ENCODE measurements around the gene CHRNA3.
"Not testable (repeated sequence)": the region's sequence is repeated elsewhere in the genome, so short reads cannot be mapped to it uniquely, and the experiment has no call there.

CHRNA3 gene

GRCh38 chr15:78617076-78617475, 3.7 kb downstream of the CHRNA3 start:
- Histone ChIP-seq H3K4me3 (ENCODE audit: low read depth, low read length) (no peak overlapping the region), H2AFZ (ENCODE audit: low read length, unreplicated experiment) (no peak overlapping the region), H3K27ac (ENCODE audit: low read depth, low read length) (no peak overlapping the region), H3K79me2 (ENCODE audit: control insufficient read depth, insufficient read depth, low read length, unreplicated experiment) (no peaks in the 10 kb centered on the region), H3K36me3 (ENCODE audit: insufficient read depth, low read length) (no peaks in the 10 kb centered on the region), H3K4me1 (ENCODE audit: control insufficient read depth, insufficient read depth, low read length, unreplicated experiment) (peaks cover 14% of the 10 kb centered on the region), H3K27me3 (ENCODE audit: insufficient read depth, low read length) (peaks cover 33% of the 10 kb centered on the region)

- Histone ChIP-seq H3K79me2 (ENCODE audit: control insufficient read depth, insufficient read depth, low read length, unreplicated experiment) (no peaks in the 10 kb centered on the region), H3K27ac (ENCODE audit: low read depth, low read length) (no peak overlapping the region), H3K27me3 (ENCODE audit: insufficient read depth, low read length) (peaks cover 27% of the 10 kb centered on the region), H3K36me3 (ENCODE audit: insufficient read depth, low read length) (no peaks in the 10 kb centered on the region), H3K4me1 (ENCODE audit: control insufficient read depth, insufficient read depth, low read length, unreplicated experiment) (peaks cover 14% of the 10 kb centered on the region), H2AFZ (ENCODE audit: low read length, unreplicated experiment) (no peak overlapping the region), H3K4me3 (ENCODE audit: low read depth, low read length) (no peak overlapping the region)
Observed at GRCh38 chr15:78616506-78616905, 4.3 kb downstream of the CHRNA3 start.

- H3K4me1 ChIP-seq (ENCODE audit: control insufficient read depth, insufficient read depth, low read length, unreplicated experiment) = peaks cover 14% of the 10 kb centered on the region
- H3K4me3 ChIP-seq (ENCODE audit: low read depth, low read length) = no peak overlapping the region
- H3K27ac ChIP-seq (ENCODE audit: low read depth, low read length) = no peak overlapping the region
- H3K27me3 ChIP-seq (ENCODE audit: insufficient read depth, low read length) = peaks cover 14% of the 10 kb centered on the region
- H2AFZ ChIP-seq (ENCODE audit: low read length, unreplicated experiment) = no peak overlapping the region
- H3K36me3 ChIP-seq (ENCODE audit: insufficient read depth, low read length) = no peaks in the 10 kb centered on the region
- H3K79me2 ChIP-seq (ENCODE audit: control insufficient read depth, insufficient read depth, low read length, unreplicated experiment) = no peaks in the 10 kb centered on the region
Observed at GRCh38 chr15:78615151-78615589, 5.6 kb downstream of the CHRNA3 start.

- H2AFZ ChIP-seq (ENCODE audit: low read length, unreplicated experiment) = no peak overlapping the region
- no peak overlapping the region for H3K4me3 ChIP-seq (ENCODE audit: low read depth, low read length)
- no peaks in the 10 kb centered on the region for H3K79me2 ChIP-seq (ENCODE audit: control insufficient read depth, insufficient read depth, low read length, unreplicated experiment)
- H3K36me3 ChIP-seq (ENCODE audit: insufficient read depth, low read length) = no peaks in the 10 kb centered on the region
- H3K27me3 ChIP-seq (ENCODE audit: insufficient read depth, low read length) = peaks cover 2% of the 10 kb centered on the region
- no peak overlapping the region for H3K27ac ChIP-seq (ENCODE audit: low read depth, low read length)
- peaks cover 14% of the 10 kb centered on the region for H3K4me1 ChIP-seq (ENCODE audit: control insufficient read depth, insufficient read depth, low read length, unreplicated experiment)
Observed at GRCh38 chr15:78614021-78614420, 6.8 kb downstream of the CHRNA3 start.

- not testable (repeated sequence) for H2AFZ ChIP-seq (ENCODE audit: low read length, unreplicated experiment); H3K27ac ChIP-seq (ENCODE audit: low read depth, low read length); H3K4me1 ChIP-seq (ENCODE audit: control insufficient read depth, insufficient read depth, low read length, unreplicated experiment); H3K36me3 ChIP-seq (ENCODE audit: insufficient read depth, low read length); H3K4me3 ChIP-seq (ENCODE audit: low read depth, low read length); H3K79me2 ChIP-seq (ENCODE audit: control insufficient read depth, insufficient read depth, low read length, unreplicated experiment)
- H3K27me3 ChIP-seq (ENCODE audit: insufficient read depth, low read length) = peaks cover 13% of the 10 kb centered on the region
Observed at GRCh38 chr15:78609551-78609950, 11.2 kb downstream of the CHRNA3 start.

GRCh38 chr15:78605680-78606079, 15.1 kb downstream of the CHRNA3 start:
- H3K79me2 ChIP-seq (ENCODE audit: control insufficient read depth, insufficient read depth, low read length, unreplicated experiment) = no peaks in the 10 kb centered on the region
- H3K4me1 ChIP-seq (ENCODE audit: control insufficient read depth, insufficient read depth, low read length, unreplicated experiment) = no peaks in the 10 kb centered on the region
- no peak overlapping the region for H2AFZ ChIP-seq (ENCODE audit: low read length, unreplicated experiment)
- H3K27ac ChIP-seq (ENCODE audit: low read depth, low read length) = no peak overlapping the region
- peaks cover 25% of the 10 kb centered on the region for H3K27me3 ChIP-seq (ENCODE audit: insufficient read depth, low read length)
- H3K36me3 ChIP-seq (ENCODE audit: insufficient read depth, low read length) = no peaks in the 10 kb centered on the region
- H3K4me3 ChIP-seq (ENCODE audit: low read depth, low read length) = no peak overlapping the region

GRCh38 chr15:78605201-78605600, 15.6 kb downstream of the CHRNA3 start:
- H3K4me3 ChIP-seq (ENCODE audit: low read depth, low read length) = no peak overlapping the region
- H3K79me2 ChIP-seq (ENCODE audit: control insufficient read depth, insufficient read depth, low read length, unreplicated experiment) = no peaks in the 10 kb centered on the region
- H3K27me3 ChIP-seq (ENCODE audit: insufficient read depth, low read length) = peaks cover 25% of the 10 kb centered on the region
- no peaks in the 10 kb centered on the region for H3K4me1 ChIP-seq (ENCODE audit: control insufficient read depth, insufficient read depth, low read length, unreplicated experiment)
- H2AFZ ChIP-seq (ENCODE audit: low read length, unreplicated experiment) = no peak overlapping the region
- H3K27ac ChIP-seq (ENCODE audit: low read depth, low read length) = no peak overlapping the region
- no peaks in the 10 kb centered on the region for H3K36me3 ChIP-seq (ENCODE audit: insufficient read depth, low read length)

GRCh38 chr15:78604420-78604819, 16.4 kb downstream of the CHRNA3 start:
- no peak overlapping the region for H2AFZ ChIP-seq (ENCODE audit: low read length, unreplicated experiment)
- H3K79me2 ChIP-seq (ENCODE audit: control insufficient read depth, insufficient read depth, low read length, unreplicated experiment) = no peaks in the 10 kb centered on the region
- no peak overlapping the region for H3K27ac ChIP-seq (ENCODE audit: low read depth, low read length)
- peaks cover 25% of the 10 kb centered on the region for H3K27me3 ChIP-seq (ENCODE audit: insufficient read depth, low read length)
- no peaks in the 10 kb centered on the region for H3K36me3 ChIP-seq (ENCODE audit: insufficient read depth, low read length)
- H3K4me3 ChIP-seq (ENCODE audit: low read depth, low read length) = no peak overlapping the region
- H3K4me1 ChIP-seq (ENCODE audit: control insufficient read depth, insufficient read depth, low read length, unreplicated experiment) = no peaks in the 10 kb centered on the region

GRCh38 chr15:78603467-78603866, 17.3 kb downstream of the CHRNA3 start:
- Histone ChIP-seq H3K27me3 (ENCODE audit: insufficient read depth, low read length) (peaks cover 25% of the 10 kb centered on the region), H3K79me2 (ENCODE audit: control insufficient read depth, insufficient read depth, low read length, unreplicated experiment) (no peaks in the 10 kb centered on the region), H3K4me1 (ENCODE audit: control insufficient read depth, insufficient read depth, low read length, unreplicated experiment) (no peaks in the 10 kb centered on the region), H3K36me3 (ENCODE audit: insufficient read depth, low read length) (no peaks in the 10 kb centered on the region), H3K27ac (ENCODE audit: low read depth, low read length) (no peak overlapping the region), H3K4me3 (ENCODE audit: low read depth, low read length) (no peak overlapping the region), H2AFZ (ENCODE audit: low read length, unreplicated experiment) (no peak overlapping the region)

- H3K36me3 ChIP-seq (ENCODE audit: insufficient read depth, low read length) = no peaks in the 10 kb centered on the region
- H3K4me3 ChIP-seq (ENCODE audit: low read depth, low read length) = no peak overlapping the region
- no peak overlapping the region for H3K27ac ChIP-seq (ENCODE audit: low read depth, low read length)
- H3K79me2 ChIP-seq (ENCODE audit: control insufficient read depth, insufficient read depth, low read length, unreplicated experiment) = no peaks in the 10 kb centered on the region
- no peak overlapping the region for H2AFZ ChIP-seq (ENCODE audit: low read length, unreplicated experiment)
- H3K27me3 ChIP-seq (ENCODE audit: insufficient read depth, low read length) = peaks cover 10% of the 10 kb centered on the region; the same call in 1 of the 2 replicates
- no peaks in the 10 kb centered on the region for H3K4me1 ChIP-seq (ENCODE audit: control insufficient read depth, insufficient read depth, low read length, unreplicated experiment)
Observed at GRCh38 chr15:78599189-78599588, 21.6 kb downstream of the CHRNA3 start.

GRCh38 chr15:78598348-78598747, 22.4 kb downstream of the CHRNA3 start:
- Histone ChIP-seq H3K27ac (ENCODE audit: low read depth, low read length) (no peak overlapping the region), H3K27me3 (ENCODE audit: insufficient read depth, low read length) (0 out of 2 replicates have a peak, but pooled peaks cover 3% of the 10 kb centered on the region), H3K36me3 (ENCODE audit: insufficient read depth, low read length) (no peaks in the 10 kb centered on the region), H2AFZ (ENCODE audit: low read length, unreplicated experiment) (no peak overlapping the region), H3K79me2 (ENCODE audit: control insufficient read depth, insufficient read depth, low read length, unreplicated experiment) (no peaks in the 10 kb centered on the region), H3K4me3 (ENCODE audit: low read depth, low read length) (no peak overlapping the region), H3K4me1 (ENCODE audit: control insufficient read depth, insufficient read depth, low read length, unreplicated experiment) (no peaks in the 10 kb centered on the region)
